Keratinocyte (primary cell): ENCODE data around the gene PLA2G15. TPM values are rescaled to one million over a fixed set of nuclear protein-coding genes. Genes with fewer than 3 reads are reported as not detected.

ENCODE experiments used
- DNase-seq: peaks from one replicate; pipeline ENCODE4 v3.0.0-alpha.2; 2011; ENCODE audit warnings: low read depth, missing footprints, low spot score
- FAIRE-seq: peaks from 2 replicates; lab custom pipeline; 2011; peaks lifted over from hg19 to GRCh38; lab: Jason Lieb, UNC
- H2AFZ ChIP-seq: 2 replicates; pipeline ENCODE4 v1.6.0; 2012; ENCODE audit warnings: low read length, control low read depth, inconsistent platforms; ENCODE audit not compliant: control insufficient read depth
- H3K27ac ChIP-seq: 2 replicates; pipeline ENCODE4 v1.5.1; 2011; ENCODE audit warnings: low read length; ENCODE audit not compliant: control insufficient read depth, insufficient read depth
- H3K27me3 ChIP-seq: 3 replicates; pipeline ENCODE4 v1.6.0; 2011; ENCODE audit warnings: low read length; ENCODE audit not compliant: control insufficient read depth, insufficient read depth; ENCODE audit errors: extremely low read depth
- H3K36me3 ChIP-seq, 2 experiments: 2 replicates in 1 of 2; 3 replicates in 1 of 2; pipeline ENCODE4 v1.5.1; 2011; ENCODE audit warnings: low read length in 2 of 2, mild to moderate bottlenecking in 1 of 2; ENCODE audit not compliant: control insufficient read depth in 2 of 2, insufficient read depth in 2 of 2; ENCODE audit errors: extremely low read depth in 1 of 2
- H3K4me1 ChIP-seq: 3 replicates; pipeline ENCODE4 v1.5.1; 2011; ENCODE audit warnings: low read length; ENCODE audit not compliant: control insufficient read depth, insufficient read depth; ENCODE audit errors: extremely low read depth
- H3K4me2 ChIP-seq: 3 replicates; pipeline ENCODE4 v1.6.0; 2011; ENCODE audit warnings: low read depth, low read length; ENCODE audit not compliant: control insufficient read depth, insufficient read depth; ENCODE audit errors: extremely low read depth
- H3K4me3 ChIP-seq, 3 experiments: fragments of 200-600 bp in 1 of 3; sonication (generic) in 1 of 3; 2 replicates in 2 of 3; 3 replicates in 1 of 3; pipeline ENCODE4 v1.5.1; 2011 to 2016; ENCODE audit warnings: low read length in 3 of 3, mild to moderate bottlenecking in 3 of 3, control low read depth in 2 of 3, inconsistent platforms in 1 of 3, low read depth in 1 of 3, mixed read lengths in 1 of 3, mixed run types in 1 of 3, moderate library complexity in 1 of 3; ENCODE audit not compliant: control insufficient read depth in 2 of 3, insufficient read depth in 2 of 3; ENCODE audit errors: extremely low read depth in 1 of 3
- H3K79me2 ChIP-seq: 2 replicates; pipeline ENCODE4 v1.6.0; 2012; ENCODE audit warnings: low read length; ENCODE audit not compliant: control insufficient read depth, insufficient read depth
- H3K9ac ChIP-seq: 3 replicates; pipeline ENCODE4 v1.6.0; 2011; ENCODE audit warnings: low read length; ENCODE audit not compliant: control insufficient read depth, insufficient read depth; ENCODE audit errors: extremely low read depth
- H3K9me1 ChIP-seq: 3 replicates; pipeline ENCODE4 v1.6.0; 2011; ENCODE audit warnings: low read length; ENCODE audit not compliant: control insufficient read depth, insufficient read depth; ENCODE audit errors: extremely low read depth
- H3K9me3 ChIP-seq: 2 replicates; pipeline ENCODE4 v1.5.1; 2012; ENCODE audit warnings: low read depth, low read length; ENCODE audit not compliant: control insufficient read depth
- H4K20me1 ChIP-seq: 3 replicates; pipeline ENCODE4 v1.6.0; 2011; ENCODE audit warnings: low read length; ENCODE audit not compliant: control insufficient read depth, insufficient read depth; ENCODE audit errors: extremely low read depth
- EZH2 ChIP-seq: IDR thresholded peaks from one replicate; pipeline ENCODE4 v1.6.1; 2012; ENCODE audit warnings: inconsistent platforms, mild to moderate bottlenecking, low read length, moderate library complexity
- dilution Hi-C: fragments of 300-500 bp; cut with MboI; formaldehyde crosslinking; loops from one replicate; pipeline ENCODE4 v1.7.0; 2020; ENCODE audit warnings: low sequenced_read_pairs; ENCODE audit not compliant: extremely low pct_ligation_motif_present
- polyA plus RNA-seq, 5 experiments: library from polyadenylated mRNA; depleted of rRNA in 3 of 5; stranded (reverse) in 3 of 5; stranded (forward) in 1 of 5; unstranded in 1 of 5; fragments of >200 nt; gene quantifications; 1 replicate in 1 of 5; 2 replicates in 3 of 5; 3 replicates in 1 of 5; pipeline versions ENCODE4 v1.2.1 to v1.2.3, GENCODE V29; 2011 to 2012; ENCODE audit warnings: missing spikeins in 2 of 5, low read depth in 1 of 5, low replicate concordance in 1 of 5
- TF ChIP-seq, protein P1 (sequence below), 3 experiments: IDR thresholded peaks in 1 of 3; conservative IDR thresholded peaks in 1 of 3; optimal IDR thresholded peaks in 1 of 3; 2 replicates in 2 of 3; 3 replicates in 1 of 3; pipeline versions ENCODE3 to v1.5.1; 2011; ENCODE audit warnings: low read length in 3 of 3, mild to moderate bottlenecking in 3 of 3, moderate library complexity in 2 of 3, control low read depth in 1 of 3, inconsistent platforms in 1 of 3; ENCODE audit not compliant: insufficient read depth in 2 of 3; ENCODE audit errors: extremely low read depth in 1 of 3

The PLA2G15 gene
- polyA plus RNA-seq, 1 donor (not counting 4 experiments of a cell fraction or from before 2014, with no cell fraction given), result 9.2 TPM

DNA sequence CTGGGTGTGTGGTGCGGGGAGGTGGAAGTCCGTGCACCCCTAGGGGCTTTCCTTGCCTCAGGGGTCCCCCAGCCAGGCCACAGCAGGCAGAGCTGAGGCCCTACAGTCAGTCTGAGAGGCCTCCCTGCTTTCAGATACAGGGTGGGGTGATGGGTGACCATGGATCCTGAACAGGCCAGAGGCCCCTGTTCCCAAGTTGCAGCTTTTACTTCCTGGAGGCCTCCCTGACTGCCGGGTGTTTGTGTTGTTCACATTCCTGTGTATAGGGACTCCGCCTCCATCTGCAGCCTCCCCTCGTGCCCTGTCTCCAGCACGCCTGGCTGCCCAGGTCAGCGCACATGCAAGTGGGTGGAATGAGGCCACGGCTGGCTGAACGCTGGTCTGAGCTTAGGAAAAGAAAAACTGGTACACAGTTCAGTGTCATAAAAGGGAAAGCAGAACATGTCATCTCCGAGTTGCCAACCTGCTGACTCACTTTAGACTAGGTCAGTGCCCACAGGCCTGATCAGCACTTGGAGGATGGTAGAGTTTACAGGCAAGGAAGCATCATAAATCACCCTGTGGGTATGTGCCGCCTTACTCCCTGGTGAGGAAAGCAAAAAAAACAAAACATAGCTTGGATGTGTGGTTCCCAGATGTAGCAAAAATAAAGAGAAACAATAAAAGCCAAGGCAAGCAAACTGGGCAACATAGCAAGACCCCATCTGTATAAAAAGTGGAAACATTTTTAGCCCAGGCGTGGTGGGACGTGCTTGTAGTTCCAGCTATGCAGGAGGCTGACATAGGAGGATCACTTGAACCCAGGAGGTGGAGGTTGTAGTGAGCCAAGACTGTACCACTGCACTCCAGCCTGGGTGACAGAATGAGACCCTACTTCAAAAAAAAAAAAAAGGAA is 13.0 kb downstream of the PLA2G15 start:
- dilution Hi-C loops, result no loop called here
- FAIRE-seq (no peak), DNase-seq (no peak)
- Histone ChIP-seq H3K36me3 (peaks cover 18 to 33% of the 10 kb centered on the region in 2 experiments), H4K20me1 (no peaks in the 10 kb centered on the region), H3K9ac (no peak overlapping the region), H3K79me2 (no peaks in the 10 kb centered on the region), H3K9me1 (no peaks in the 10 kb centered on the region), H3K4me3 (no peak overlapping the region), H2AFZ (peak overlapping the region; percentile 19), H3K27me3 (no peaks in the 10 kb centered on the region), H3K4me2 (no peak overlapping the region), H3K4me1 (peaks cover 11% of the 10 kb centered on the region), H3K9me3 (no peaks in the 10 kb centered on the region), H3K27ac (no peak overlapping the region)
- TF ChIP-seq EZH2, result no peak
- TF ChIP-seq, protein P1, sequence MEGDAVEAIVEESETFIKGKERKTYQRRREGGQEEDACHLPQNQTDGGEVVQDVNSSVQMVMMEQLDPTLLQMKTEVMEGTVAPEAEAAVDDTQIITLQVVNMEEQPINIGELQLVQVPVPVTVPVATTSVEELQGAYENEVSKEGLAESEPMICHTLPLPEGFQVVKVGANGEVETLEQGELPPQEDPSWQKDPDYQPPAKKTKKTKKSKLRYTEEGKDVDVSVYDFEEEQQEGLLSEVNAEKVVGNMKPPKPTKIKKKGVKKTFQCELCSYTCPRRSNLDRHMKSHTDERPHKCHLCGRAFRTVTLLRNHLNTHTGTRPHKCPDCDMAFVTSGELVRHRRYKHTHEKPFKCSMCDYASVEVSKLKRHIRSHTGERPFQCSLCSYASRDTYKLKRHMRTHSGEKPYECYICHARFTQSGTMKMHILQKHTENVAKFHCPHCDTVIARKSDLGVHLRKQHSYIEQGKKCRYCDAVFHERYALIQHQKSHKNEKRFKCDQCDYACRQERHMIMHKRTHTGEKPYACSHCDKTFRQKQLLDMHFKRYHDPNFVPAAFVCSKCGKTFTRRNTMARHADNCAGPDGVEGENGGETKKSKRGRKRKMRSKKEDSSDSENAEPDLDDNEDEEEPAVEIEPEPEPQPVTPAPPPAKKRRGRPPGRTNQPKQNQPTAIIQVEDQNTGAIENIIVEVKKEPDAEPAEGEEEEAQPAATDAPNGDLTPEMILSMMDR (optimal IDR thresholded peaks at IDR 0.05 in 1 of 3, IDR thresholded peaks at IDR 0.05 in 1 of 3, conservative IDR thresholded peaks at IDR 0.05 in 1 of 3; ENCODE audit: extremely low read depth in 1 of 3, insufficient read depth in 2 of 3, low read length in 3 of 3), result no peak

DNA sequence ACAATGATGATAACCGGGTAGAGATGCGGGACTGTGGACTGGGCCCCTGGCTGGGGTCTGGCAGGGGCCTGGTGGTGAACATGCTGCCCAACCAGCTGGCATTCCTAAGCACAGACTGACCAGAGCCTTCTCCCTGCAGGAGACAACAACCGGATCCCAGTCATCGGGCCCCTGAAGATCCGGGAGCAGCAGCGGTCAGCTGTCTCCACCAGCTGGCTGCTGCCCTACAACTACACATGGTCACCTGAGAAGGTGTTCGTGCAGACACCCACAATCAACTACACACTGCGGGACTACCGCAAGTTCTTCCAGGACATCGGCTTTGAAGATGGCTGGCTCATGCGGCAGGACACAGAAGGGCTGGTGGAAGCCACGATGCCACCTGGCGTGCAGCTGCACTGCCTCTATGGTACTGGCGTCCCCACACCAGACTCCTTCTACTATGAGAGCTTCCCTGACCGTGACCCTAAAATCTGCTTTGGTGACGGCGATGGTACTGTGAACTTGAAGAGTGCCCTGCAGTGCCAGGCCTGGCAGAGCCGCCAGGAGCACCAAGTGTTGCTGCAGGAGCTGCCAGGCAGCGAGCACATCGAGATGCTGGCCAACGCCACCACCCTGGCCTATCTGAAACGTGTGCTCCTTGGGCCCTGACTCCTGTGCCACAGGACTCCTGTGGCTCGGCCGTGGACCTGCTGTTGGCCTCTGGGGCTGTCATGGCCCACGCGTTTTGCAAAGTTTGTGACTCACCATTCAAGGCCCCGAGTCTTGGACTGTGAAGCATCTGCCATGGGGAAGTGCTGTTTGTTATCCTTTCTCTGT is 14.0 kb downstream of the PLA2G15 start:
- H3K36me3 ChIP-seq, result peaks cover 18 to 27% of the 10 kb centered on the region in 2 experiments
- no peaks in the 10 kb centered on the region for H3K27me3 ChIP-seq
- H2AFZ ChIP-seq, result no peak overlapping the region
- no peak for TF ChIP-seq EZH2
- TF ChIP-seq, protein P1 (optimal IDR thresholded peaks at IDR 0.05 in 1 of 3, IDR thresholded peaks at IDR 0.05 in 1 of 3, conservative IDR thresholded peaks at IDR 0.05 in 1 of 3; ENCODE audit: extremely low read depth in 1 of 3, insufficient read depth in 2 of 3, low read length in 3 of 3), result no peak
- H3K4me2 ChIP-seq, result no peak overlapping the region
- H3K4me3 ChIP-seq, result no peak overlapping the region
- DNase-seq (no peak), FAIRE-seq (no peak)
- dilution Hi-C loops, result no loop called here
- no peaks in the 10 kb centered on the region for H3K79me2 ChIP-seq
- H3K9me3 ChIP-seq, result no peaks in the 10 kb centered on the region
- no peak overlapping the region for H3K9ac ChIP-seq
- no peaks in the 10 kb centered on the region for H4K20me1 ChIP-seq
- no peak overlapping the region for H3K27ac ChIP-seq
- peaks cover 19% of the 10 kb centered on the region for H3K4me1 ChIP-seq
- H3K9me1 ChIP-seq, result no peaks in the 10 kb centered on the region
